SK-N-SH (cell line): ENCODE data around the gene IFI27L1.

ENCODE experiments used
- CTCF ChIP-seq: fragments of 200-600 bp; sonication (generic); IDR thresholded peaks from 2 replicates; pipeline ENCODE4 v1.6.1; 2017; ENCODE audit warnings: antibody characterized with exemption, mild to moderate bottlenecking, moderate library complexity
- EP300 ChIP-seq, 2 experiments: IDR thresholded peaks; 2 replicates each; pipeline versions ENCODE4 v1.4.0 to v1.6.1; 2012; ENCODE audit warnings: borderline replicate concordance in 1 of 2, low read depth in 1 of 2, low read length in 1 of 2
- ZBTB33 ChIP-seq: IDR thresholded peaks from 2 replicates; pipeline ENCODE4 v1.4.0; 2012; ENCODE audit warnings: low read depth, borderline replicate concordance

- TF ChIP-seq CTCF (no peak), ZBTB33 (no peak), EP300 (IDR thresholded peaks at IDR 0.05; ENCODE audit: borderline replicate concordance in 1 of 2, low read depth in 1 of 2, low read length in 1 of 2) (no peak)
Observed at GRCh38 chr14:94128216-94128839, 47.2 kb downstream of the IFI27L1 start.
